ENCODE results near the gene YPEL2. TPM values are rescaled to one million over a fixed set of nuclear protein-coding genes. Genes with fewer than 3 reads are reported as not detected.
"Not testable (repeated sequence)": the region's sequence is repeated elsewhere in the genome, so short reads cannot be mapped to it uniquely, and the experiment has no call there.

Gene YPEL2
- total RNA-seq, 1 experiment from 2014 or later: 4.1 TPM

DNA sequence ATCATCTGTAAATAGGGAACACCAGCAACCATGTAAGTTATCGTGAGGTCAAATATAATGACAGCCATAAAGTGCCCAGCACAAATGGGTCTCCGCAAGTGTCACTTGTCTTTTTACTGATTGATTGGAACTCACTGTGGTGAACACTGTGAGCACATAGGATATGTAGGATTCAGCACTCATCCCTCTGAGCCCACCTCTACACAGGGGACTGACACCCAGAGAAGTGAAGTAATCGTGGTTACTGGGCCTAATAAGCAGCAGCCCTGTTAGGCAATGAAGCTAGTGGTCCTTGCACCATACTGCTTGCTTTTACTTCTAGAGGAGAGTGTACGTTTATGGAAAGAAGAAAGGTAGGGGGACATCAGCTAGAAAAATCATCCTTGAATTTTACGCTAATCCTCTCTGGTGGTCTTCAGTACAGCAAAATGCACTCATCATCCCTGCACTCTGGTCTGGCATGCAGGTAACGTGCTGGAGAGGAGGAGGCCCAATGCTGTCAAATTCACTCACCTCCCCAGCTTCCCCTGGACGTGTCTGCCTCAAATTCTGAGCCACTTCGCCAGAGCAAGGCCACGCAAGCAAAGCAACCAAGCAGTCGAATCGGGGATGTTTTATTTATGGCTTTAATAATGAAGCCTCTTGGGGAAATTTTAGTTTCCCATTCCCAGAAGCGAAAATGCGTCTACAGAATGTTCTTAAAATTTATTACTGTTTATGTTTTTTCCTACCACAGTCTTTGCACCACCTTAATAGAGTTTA is 74.7 kb downstream of the YPEL2 start:
- DNase-seq: no peak

DNA sequence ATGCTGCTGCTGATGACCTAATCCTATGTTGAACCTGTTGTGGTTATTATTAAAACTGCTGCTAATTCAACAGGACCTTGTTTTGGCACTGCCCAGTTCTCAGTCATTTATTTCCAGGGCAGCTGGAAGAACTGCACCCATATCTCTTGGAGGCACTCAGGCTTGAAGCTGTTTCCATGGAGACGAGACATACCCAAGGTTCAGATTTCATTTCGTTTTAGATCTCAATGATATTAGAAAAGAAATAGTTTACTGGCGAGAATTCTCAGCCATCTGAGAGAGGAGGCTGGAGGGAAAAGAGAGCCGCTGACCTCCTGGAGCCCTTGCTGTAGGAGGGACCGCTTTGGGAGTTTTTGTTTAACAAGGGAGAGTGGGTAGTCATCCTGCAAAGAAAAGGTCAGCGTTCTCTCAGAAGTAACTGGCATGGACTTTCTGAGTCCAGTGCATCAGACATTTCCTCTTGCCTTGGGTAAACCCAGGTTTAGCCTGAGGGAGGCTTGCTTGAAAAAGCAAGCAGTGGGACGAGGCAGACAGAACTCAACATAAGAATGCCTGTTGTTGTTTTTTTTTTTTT is 75.4 kb downstream of the YPEL2 start:
- no TSS peak for BruUV-seq (replicated peaks)
- DNase-seq: peak; percentile 4
- no peaks in the 10 kb centered on the region for H3K36me3 Mint-ChIP-seq (ENCODE audit: insufficient read depth, unreplicated experiment)
- H3K27me3 Mint-ChIP-seq (ENCODE audit: unreplicated experiment): no peaks in the 10 kb centered on the region
- H3K9me3 Mint-ChIP-seq (ENCODE audit: low read depth, unreplicated experiment): no peaks in the 10 kb centered on the region
- H3K4me1 Mint-ChIP-seq (ENCODE audit: low read depth, unreplicated experiment): no peaks in the 10 kb centered on the region
- intact Hi-C loops (cut with micrococcal nuclease; ENCODE audit: unreplicated experiment): no loop called here
- CTCF ChIA-PET: no interaction called here
- TF ChIP-seq CTCF (IDR thresholded peaks at IDR 0.05; ENCODE audit: unreplicated experiment): no peak
- no peak overlapping the region for H3K4me3 Mint-ChIP-seq (ENCODE audit: low read depth, unreplicated experiment)
- no peak overlapping the region for H3K27ac Mint-ChIP-seq (ENCODE audit: unreplicated experiment)

More for the DNA sequence above, 74.7 kb downstream of the YPEL2 start:
- intact Hi-C loops (cut with micrococcal nuclease; ENCODE audit: unreplicated experiment): no loop called here
- Mint-ChIP-seq H3K36me3 (ENCODE audit: insufficient read depth, unreplicated experiment) (no peaks in the 10 kb centered on the region), H3K4me3 (ENCODE audit: low read depth, unreplicated experiment) (no peak overlapping the region), H3K27ac (ENCODE audit: unreplicated experiment) (no peak overlapping the region), H3K9me3 (ENCODE audit: low read depth, unreplicated experiment) (no peaks in the 10 kb centered on the region), H3K27me3 (ENCODE audit: unreplicated experiment) (no peaks in the 10 kb centered on the region), H3K4me1 (ENCODE audit: low read depth, unreplicated experiment) (no peaks in the 10 kb centered on the region)
- CTCF ChIA-PET: no interaction called here
- TF ChIP-seq CTCF (IDR thresholded peaks at IDR 0.05; ENCODE audit: unreplicated experiment): no peak
- BruUV-seq (replicated peaks): no TSS peak

DNA sequence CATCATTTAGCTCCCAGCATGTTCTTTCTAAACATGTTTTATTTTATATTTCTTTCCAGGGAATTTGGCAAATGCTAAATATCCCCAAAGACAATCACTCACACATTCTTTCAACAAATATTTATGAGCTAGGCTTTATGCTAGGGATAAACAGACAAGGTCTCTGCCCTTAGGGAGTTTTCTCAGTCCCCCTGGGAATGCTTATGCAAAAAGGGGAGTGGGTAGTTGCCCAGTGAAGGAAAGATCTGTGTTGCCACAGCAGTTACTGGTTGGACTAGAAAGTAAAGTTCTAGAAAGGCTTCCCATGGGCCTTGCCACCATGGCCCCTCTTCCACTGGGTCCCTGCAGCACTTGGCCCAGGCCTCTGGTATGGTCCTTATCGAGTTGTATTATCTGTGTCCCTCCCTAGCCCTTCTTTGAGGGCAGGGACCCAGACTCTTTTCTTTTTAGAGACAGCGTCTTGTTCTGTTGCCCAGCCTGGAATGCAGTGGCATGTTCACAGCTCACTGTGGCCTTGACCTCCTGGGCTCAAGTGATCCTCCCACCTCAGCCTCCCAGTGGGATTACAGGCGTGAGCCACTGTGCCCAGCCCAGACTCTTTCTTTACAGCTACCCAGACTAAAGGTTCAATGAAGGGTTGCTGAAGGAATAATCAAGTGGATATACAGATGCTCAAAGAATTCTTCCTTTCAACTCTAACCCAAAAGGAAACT is 78.0 kb downstream of the YPEL2 start:
- no peak overlapping the region for H3K4me3 Mint-ChIP-seq (ENCODE audit: low read depth, unreplicated experiment)
- no peaks in the 10 kb centered on the region for H3K36me3 Mint-ChIP-seq (ENCODE audit: insufficient read depth, unreplicated experiment)
- DNase-seq: no peak
- H3K4me1 Mint-ChIP-seq (ENCODE audit: low read depth, unreplicated experiment): no peaks in the 10 kb centered on the region
- TF ChIP-seq CTCF (IDR thresholded peaks at IDR 0.05; ENCODE audit: unreplicated experiment): no peak
- intact Hi-C loops (cut with micrococcal nuclease; ENCODE audit: unreplicated experiment): no loop called here
- no peaks in the 10 kb centered on the region for H3K27me3 Mint-ChIP-seq (ENCODE audit: unreplicated experiment)
- no peaks in the 10 kb centered on the region for H3K9me3 Mint-ChIP-seq (ENCODE audit: low read depth, unreplicated experiment)
- no TSS peak for BruUV-seq (replicated peaks)
- no peak overlapping the region for H3K27ac Mint-ChIP-seq (ENCODE audit: unreplicated experiment)
- CTCF ChIA-PET: no interaction called here

DNA sequence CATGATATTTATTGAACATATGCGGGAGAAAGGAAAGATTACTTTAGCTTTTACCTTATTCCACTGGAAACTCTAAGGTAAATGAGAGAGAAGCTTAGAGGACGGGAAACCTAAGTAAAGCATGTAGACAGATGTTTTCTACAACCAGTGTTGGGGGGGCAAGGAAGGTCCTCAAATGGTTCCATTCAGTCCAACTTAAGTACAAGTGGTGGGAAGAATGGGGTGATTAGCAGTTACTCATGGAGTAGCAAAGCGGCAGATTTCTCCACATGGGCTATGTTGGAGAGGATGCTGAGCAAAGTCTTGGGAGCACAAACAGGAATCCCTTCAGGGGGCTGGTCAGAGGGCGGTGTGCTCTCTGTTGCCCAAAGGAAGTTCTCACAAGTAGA is 78.6 kb downstream of the YPEL2 start:
- Mint-ChIP-seq H3K36me3 (ENCODE audit: insufficient read depth, unreplicated experiment) (no peaks in the 10 kb centered on the region), H3K27me3 (ENCODE audit: unreplicated experiment) (peaks cover 5% of the 10 kb centered on the region), H3K9me3 (ENCODE audit: low read depth, unreplicated experiment) (no peaks in the 10 kb centered on the region), H3K27ac (ENCODE audit: unreplicated experiment) (no peak overlapping the region), H3K4me1 (ENCODE audit: low read depth, unreplicated experiment) (no peaks in the 10 kb centered on the region), H3K4me3 (ENCODE audit: low read depth, unreplicated experiment) (no peak overlapping the region)
- no peak for TF ChIP-seq CTCF (IDR thresholded peaks at IDR 0.05; ENCODE audit: unreplicated experiment)
- CTCF ChIA-PET: no interaction called here
- no peak for DNase-seq
- BruUV-seq (replicated peaks): no TSS peak
- intact Hi-C loops (cut with micrococcal nuclease; ENCODE audit: unreplicated experiment): no loop called here

GRCh38 chr17:59412431-59412830 is 81.0 kb downstream of the YPEL2 start:
- H3K27me3 Mint-ChIP-seq (ENCODE audit: unreplicated experiment): peaks cover 29% of the 10 kb centered on the region

More at GRCh38 chr17:59412431-59412830, 81.0 kb downstream of the YPEL2 start:
- H3K4me3 Mint-ChIP-seq (ENCODE audit: low read depth, unreplicated experiment); H3K27ac Mint-ChIP-seq (ENCODE audit: unreplicated experiment); H3K4me1 Mint-ChIP-seq (ENCODE audit: low read depth, unreplicated experiment); BruUV-seq (replicated peaks); intact Hi-C loops (cut with micrococcal nuclease; ENCODE audit: unreplicated experiment); CTCF ChIA-PET; H3K36me3 Mint-ChIP-seq (ENCODE audit: insufficient read depth, unreplicated experiment); H3K9me3 Mint-ChIP-seq (ENCODE audit: low read depth, unreplicated experiment); DNase-seq: not testable (repeated sequence)
